ENCODE data around the gene SUSD6.
"Not testable (repeated sequence)": the region's sequence is repeated elsewhere in the genome, so short reads cannot be mapped to it uniquely, and the experiment has no call there.

SUSD6 gene

DNA sequence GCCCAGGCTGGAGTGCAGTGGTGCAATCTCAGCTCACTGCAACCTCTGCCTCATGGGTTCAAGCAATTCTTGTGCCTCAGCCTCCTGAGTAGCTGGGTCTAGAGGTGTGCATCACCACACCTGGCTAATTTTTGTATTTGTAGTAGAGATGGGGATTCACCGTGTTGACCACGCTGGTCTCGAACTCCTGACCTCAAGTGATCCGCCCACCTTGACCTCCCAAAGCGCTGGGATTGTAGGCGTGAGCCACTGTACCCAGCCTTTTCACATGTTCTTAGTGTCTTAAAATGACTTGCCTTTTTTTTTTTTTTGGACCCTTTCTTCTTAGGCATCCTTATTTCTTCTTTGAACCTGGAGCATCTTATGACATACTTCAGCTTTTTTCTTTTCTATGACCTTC, 87.8 kb downstream of the SUSD6 start:
- not testable (repeated sequence) for DNase-seq (ENCODE audit: low spot score in 2 of 2); H3K27ac Mint-ChIP-seq; H3K27me3 Mint-ChIP-seq; H3K36me3 Mint-ChIP-seq; H3K4me3 Mint-ChIP-seq; H3K9me3 Mint-ChIP-seq; ATAC-seq (ENCODE audit: low read depth)
- peaks cover 66% of the 10 kb centered on the region for H3K4me1 Mint-ChIP-seq

DNA sequence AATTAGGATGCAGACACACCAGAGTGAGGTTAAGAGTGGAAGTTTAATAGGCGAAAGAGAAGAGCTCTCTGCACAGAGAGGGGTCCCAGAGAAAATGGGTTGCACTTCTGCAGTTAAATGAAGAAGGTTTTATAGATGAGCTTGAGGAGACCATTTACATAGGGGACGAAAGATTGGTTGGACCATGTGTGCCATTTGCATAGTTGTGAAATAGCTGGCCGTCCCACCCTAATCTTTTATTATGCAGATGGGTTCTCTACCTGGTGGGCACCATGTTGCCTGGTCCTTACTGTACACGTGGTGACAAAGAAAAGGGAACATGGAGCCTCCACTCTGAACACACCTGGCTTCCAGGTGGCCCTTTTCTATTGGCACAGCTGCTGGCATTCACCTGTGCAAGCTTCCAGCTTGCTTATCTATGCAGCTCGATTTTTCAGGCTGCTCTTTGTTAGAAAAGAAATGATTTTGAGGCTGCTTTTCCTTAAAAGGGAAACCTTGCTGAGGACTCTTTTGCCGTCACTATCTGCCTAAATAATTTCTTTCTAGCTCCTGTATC, 88.4 kb downstream of the SUSD6 start:
- H3K27ac Mint-ChIP-seq = no peak overlapping the region
- no peak for ATAC-seq (ENCODE audit: low read depth)
- DNase-seq (ENCODE audit: low spot score in 2 of 2) = no peak
- no peaks in the 10 kb centered on the region for H3K27me3 Mint-ChIP-seq
- H3K9me3 Mint-ChIP-seq = no peaks in the 10 kb centered on the region
- peaks cover 61% of the 10 kb centered on the region for H3K4me1 Mint-ChIP-seq
- peaks cover 8% of the 10 kb centered on the region for H3K36me3 Mint-ChIP-seq
- no peak overlapping the region for H3K4me3 Mint-ChIP-seq

DNA sequence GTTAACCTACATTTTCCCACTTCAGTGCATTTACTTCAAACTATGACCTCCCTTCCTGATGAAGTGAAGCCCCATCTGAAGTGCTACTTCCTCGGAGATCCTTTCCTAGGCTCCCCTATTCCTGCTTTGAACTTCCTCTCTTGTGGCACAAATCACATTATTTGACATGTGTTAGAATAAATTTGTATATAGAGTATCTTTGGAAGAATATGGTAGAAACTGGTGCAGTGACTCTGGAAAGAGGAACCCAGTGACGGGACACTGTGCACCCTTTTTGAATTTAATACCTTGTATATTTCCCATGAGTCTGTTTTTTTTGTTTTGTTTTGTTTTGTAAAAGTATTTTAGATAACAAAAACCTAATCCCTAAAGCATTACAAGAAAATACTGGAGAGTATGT, 89.2 kb downstream of the SUSD6 start:
- Mint-ChIP-seq H3K36me3 (peaks cover 8% of the 10 kb centered on the region), H3K27ac (no peak overlapping the region)
- ATAC-seq (ENCODE audit: low read depth) = no peak

DNA sequence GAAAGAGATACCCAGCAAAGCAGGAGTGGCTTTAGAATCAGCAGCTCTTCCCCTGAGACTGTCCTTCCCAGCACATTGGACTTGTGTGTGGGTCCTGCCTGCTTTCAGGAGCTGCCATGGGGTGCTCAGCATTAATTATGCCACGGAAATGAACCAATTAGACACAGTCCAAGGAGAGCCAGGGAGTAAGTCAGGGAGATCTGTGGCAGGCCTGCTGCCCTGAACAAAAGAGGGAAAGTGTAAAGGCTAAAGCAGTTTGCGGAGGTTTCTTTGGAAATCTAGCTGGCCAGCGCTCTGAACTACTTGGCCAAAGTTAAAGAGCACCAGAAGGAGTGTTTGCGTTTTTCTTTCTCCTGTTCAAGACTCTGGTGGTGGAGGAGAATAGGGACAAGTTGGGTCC, 89.9 kb downstream of the SUSD6 start:
- peaks cover 9% of the 10 kb centered on the region for H3K36me3 Mint-ChIP-seq
- H3K27me3 Mint-ChIP-seq = no peaks in the 10 kb centered on the region
- peak overlapping the region; percentile 94 for H3K27ac Mint-ChIP-seq
- no peak overlapping the region for H3K4me3 Mint-ChIP-seq
- no peak for ATAC-seq (ENCODE audit: low read depth)
- no peaks in the 10 kb centered on the region for H3K9me3 Mint-ChIP-seq
- no peak for DNase-seq (ENCODE audit: low spot score in 2 of 2)
- H3K4me1 Mint-ChIP-seq = peaks cover 50% of the 10 kb centered on the region

More for the DNA sequence above, 89.2 kb downstream of the SUSD6 start:
- Mint-ChIP-seq H3K9me3 (no peaks in the 10 kb centered on the region), H3K4me3 (no peak overlapping the region), H3K27me3 (no peaks in the 10 kb centered on the region), H3K4me1 (peaks cover 56% of the 10 kb centered on the region)
- no peak for DNase-seq (ENCODE audit: low spot score in 2 of 2)

DNA sequence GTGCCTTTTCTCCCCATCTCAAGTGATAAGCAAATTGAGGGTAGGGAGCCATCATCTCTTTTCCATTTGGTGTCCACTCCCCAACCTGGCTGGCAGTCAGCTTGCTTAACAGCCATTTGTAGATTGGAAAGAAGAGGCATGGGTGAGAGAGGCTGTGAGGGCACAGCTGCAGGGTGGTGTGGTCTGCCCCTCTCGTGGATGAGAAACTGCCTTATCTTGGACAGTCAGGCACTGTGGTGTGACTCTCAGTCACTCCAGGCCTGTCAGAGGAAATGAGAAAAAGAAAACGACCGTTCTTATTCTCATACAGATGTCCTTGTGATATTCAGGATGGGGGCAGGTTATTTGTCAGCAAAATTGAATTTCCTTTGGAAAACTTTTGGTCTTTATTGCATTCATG, 90.5 kb downstream of the SUSD6 start:
- no peak for ATAC-seq (ENCODE audit: low read depth)
- H3K36me3 Mint-ChIP-seq = peaks cover 14% of the 10 kb centered on the region
- DNase-seq (ENCODE audit: low spot score in 2 of 2) = no peak
- peak overlapping the region; percentile 94 for H3K27ac Mint-ChIP-seq
- no peaks in the 10 kb centered on the region for H3K9me3 Mint-ChIP-seq
- H3K4me1 Mint-ChIP-seq = peaks cover 46% of the 10 kb centered on the region
- no peaks in the 10 kb centered on the region for H3K27me3 Mint-ChIP-seq
- H3K4me3 Mint-ChIP-seq = no peak overlapping the region

DNA sequence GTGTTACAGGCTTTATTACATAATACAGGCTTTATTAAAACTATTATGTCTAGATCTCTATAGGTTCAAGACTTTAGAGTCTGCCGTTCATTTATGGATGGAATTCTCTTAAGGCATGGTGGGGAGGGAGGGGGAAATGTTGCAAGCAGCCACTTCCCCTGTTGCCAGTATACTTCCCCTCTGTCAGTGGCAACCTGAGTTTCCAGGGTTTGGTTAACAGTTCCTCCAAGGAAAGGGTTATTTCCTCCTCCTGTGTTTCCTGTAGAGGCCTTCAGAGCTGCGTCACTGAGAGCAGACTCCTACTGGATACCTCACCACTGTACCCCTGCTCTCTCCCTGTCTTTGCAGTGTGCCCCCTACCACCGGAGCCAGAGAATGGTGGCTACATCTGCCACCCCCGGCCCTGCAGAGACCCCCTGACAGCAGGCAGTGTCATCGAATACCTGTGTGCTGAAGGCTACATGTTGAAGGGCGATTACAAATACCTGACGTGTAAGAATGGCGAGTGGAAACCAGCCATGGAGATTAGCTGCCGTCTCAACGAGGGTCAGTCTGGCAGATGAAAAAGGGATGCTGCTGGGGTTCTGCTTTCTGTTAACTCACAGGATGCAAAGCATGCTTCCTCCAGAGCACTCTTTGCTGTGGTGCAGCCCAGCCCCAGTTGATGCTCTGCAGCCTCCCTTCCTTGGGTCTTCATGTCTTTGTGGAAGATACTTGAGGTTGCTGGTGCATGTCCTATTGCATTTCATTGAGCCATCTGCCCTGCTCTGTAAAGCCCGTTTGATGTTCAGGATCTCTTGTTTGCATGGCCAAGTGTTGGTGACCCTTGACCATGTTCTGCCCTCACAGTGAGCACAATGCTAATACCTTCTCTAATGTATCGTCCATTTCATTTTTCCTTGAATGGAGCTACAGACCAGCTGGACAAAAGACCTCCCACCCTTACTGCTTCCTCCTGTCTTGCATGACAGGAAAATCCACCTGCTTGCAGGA, 91.9 kb downstream of the SUSD6 start:
- Mint-ChIP-seq H3K36me3 (peaks cover 18% of the 10 kb centered on the region), H3K4me3 (peak overlapping the region; percentile 71), H3K27me3 (no peaks in the 10 kb centered on the region), H3K9me3 (no peaks in the 10 kb centered on the region), H3K4me1 (peaks cover 40% of the 10 kb centered on the region), H3K27ac (peak overlapping the region; percentile 94)
- DNase-seq (ENCODE audit: low spot score in 2 of 2) (peak in 1 of 2 donors; percentile 16), ATAC-seq (ENCODE audit: low read depth) (peak; percentile 85)

DNA sequence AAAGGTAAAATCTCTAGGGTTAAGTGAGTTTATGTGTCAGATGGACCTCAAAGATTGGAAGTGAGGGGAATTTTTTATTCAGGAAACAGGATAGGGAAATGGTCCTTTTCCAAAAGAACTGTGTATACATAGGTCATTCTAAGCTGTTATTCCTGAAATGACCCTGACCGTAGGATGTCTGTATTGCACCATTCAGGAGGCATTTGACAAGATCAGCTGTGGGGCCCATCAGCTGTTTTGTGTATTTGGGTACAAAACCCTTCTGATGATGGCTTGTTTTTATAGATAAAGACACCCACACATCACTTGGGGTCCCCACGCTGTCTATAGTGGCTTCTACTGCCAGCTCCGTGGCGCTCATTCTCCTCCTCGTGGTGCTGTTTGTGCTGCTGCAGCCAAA, 92.9 kb downstream of the SUSD6 start:
- Mint-ChIP-seq H3K36me3 (peaks cover 23% of the 10 kb centered on the region), H3K4me1 (peaks cover 38% of the 10 kb centered on the region), H3K27ac (no peak overlapping the region), H3K27me3 (no peaks in the 10 kb centered on the region), H3K4me3 (no peak overlapping the region), H3K9me3 (no peaks in the 10 kb centered on the region)
- DNase-seq (ENCODE audit: low spot score in 2 of 2) (no peak), ATAC-seq (ENCODE audit: low read depth) (no peak)

DNA sequence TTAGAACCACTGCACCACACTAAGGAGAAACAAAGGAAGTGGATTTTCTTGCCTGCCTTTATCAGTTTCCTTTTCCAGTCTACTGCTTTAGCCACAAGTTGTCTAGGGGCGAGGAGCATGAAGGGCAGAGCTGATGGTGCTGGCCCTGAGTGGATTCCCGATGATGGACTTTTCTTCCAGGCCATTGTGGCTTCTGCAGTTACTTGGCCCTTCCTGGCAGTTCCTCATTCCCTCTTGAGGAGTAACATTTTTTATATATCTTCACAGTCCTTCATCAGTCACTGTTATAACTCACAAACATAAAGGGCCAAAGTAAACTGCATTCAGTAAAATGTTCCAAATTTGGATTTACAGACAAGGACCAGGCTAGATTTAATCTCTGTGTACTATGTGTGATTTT, 94.3 kb downstream of the SUSD6 start:
- no peaks in the 10 kb centered on the region for H3K9me3 Mint-ChIP-seq
- peaks cover 29% of the 10 kb centered on the region for H3K36me3 Mint-ChIP-seq
- H3K4me3 Mint-ChIP-seq = no peak overlapping the region
- H3K27ac Mint-ChIP-seq = no peak overlapping the region
- no peaks in the 10 kb centered on the region for H3K27me3 Mint-ChIP-seq
- H3K4me1 Mint-ChIP-seq = peaks cover 37% of the 10 kb centered on the region
- DNase-seq (ENCODE audit: low spot score in 2 of 2) (no peak), ATAC-seq (ENCODE audit: low read depth) (no peak)

DNA sequence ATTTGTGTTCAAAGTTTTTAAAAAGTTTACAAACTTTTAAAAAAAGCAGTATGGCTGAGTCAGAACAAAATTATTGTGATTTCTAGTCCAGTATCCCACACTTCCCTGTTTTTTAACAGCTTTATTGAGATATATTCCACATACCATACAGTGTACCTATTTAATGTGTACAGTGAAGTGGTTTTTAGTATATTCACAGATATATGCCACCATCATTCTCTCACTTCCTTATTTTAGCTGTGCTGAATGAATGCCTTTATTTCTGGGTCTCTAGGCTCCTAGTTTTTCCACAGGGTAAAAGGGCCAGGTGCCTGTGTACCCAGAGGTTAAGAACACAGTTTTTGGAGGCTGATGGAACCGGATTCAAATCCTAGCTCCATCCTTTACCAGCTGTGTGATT, 96.7 kb downstream of the SUSD6 start:
- Mint-ChIP-seq H3K27me3 (no peaks in the 10 kb centered on the region), H3K36me3 (peaks cover 40% of the 10 kb centered on the region), H3K4me3 (no peak overlapping the region), H3K9me3 (no peaks in the 10 kb centered on the region), H3K4me1 (peaks cover 25% of the 10 kb centered on the region), H3K27ac (no peak overlapping the region)
- DNase-seq (ENCODE audit: low spot score in 2 of 2) (no peak), ATAC-seq (ENCODE audit: low read depth) (peak; percentile 67)

DNA sequence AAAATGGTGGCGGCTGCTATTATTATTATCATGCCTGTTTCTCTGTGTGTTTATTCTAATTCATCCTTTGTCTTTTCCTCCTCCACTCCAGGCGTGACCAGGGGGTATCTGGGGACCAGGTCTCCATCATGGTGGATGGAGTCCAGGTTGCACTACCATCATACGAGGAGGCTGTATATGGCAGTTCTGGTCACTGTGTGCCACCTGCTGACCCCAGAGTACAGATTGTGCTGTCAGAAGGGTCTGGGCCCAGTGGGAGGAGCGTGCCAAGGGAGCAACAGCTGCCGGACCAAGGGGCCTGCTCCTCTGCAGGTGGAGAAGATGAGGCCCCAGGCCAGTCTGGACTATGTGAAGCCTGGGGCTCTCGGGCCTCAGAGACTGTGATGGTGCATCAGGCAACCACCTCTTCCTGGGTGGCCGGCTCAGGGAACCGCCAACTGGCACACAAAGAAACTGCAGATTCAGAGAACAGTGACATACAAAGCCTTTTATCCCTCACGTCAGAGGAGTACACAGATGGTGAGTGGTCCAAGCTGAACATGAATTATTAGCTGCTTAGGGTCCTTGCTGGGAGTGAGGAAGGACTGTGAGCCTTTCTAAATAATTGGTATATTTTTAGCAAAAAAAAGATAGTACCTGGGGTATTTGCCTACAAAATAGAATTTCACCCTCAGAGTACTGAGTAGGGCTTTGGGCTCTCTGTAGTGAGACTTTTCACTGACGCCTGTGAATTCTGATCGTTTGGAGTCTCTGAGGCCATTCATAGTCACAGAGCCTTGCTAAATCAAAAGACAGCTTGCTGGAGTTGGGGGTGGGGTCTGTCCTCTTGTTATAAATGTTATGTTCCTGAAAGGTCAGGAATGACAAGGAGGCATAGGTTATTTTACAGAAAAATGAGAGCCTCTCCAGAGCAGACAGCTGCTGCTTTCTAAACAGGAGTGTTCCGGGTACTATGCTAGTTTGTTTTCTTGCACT, 97.5 kb downstream of the SUSD6 start:
- no peaks in the 10 kb centered on the region for H3K27me3 Mint-ChIP-seq
- H3K9me3 Mint-ChIP-seq = no peaks in the 10 kb centered on the region
- no peak overlapping the region for H3K4me3 Mint-ChIP-seq
- H3K36me3 Mint-ChIP-seq = peaks cover 44% of the 10 kb centered on the region
- H3K27ac Mint-ChIP-seq = no peak overlapping the region
- DNase-seq (ENCODE audit: low spot score in 2 of 2) (no peak), ATAC-seq (ENCODE audit: low read depth) (peak; percentile 72)
- H3K4me1 Mint-ChIP-seq = peaks cover 17% of the 10 kb centered on the region

DNA sequence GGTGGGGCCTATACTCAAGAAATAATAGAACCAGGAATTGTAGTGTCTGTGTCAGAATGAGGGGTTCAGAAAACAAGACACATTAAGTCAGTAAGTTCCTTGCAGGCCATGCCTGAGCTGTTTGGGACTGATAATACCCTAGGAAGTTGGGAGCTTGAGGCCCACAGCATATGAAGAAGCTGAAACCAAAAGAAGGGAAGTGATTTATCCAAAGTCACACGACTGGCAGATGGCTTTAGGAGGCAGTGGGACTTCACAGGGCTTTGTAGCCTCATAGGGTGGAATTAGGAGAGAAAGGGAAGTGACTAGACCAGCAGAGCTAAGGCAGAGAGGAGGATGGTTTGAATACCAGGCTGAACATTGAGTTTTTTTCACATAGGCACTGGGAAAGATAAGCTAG, 99.0 kb downstream of the SUSD6 start:
- Mint-ChIP-seq H3K27me3 (no peaks in the 10 kb centered on the region), H3K36me3 (peaks cover 42% of the 10 kb centered on the region), H3K9me3 (no peaks in the 10 kb centered on the region), H3K4me3 (no peak overlapping the region), H3K4me1 (peaks cover 15% of the 10 kb centered on the region), H3K27ac (peak overlapping the region; percentile 68)
- DNase-seq (ENCODE audit: low spot score in 2 of 2) = no peak
- ATAC-seq (ENCODE audit: low read depth) = no peak

DNA sequence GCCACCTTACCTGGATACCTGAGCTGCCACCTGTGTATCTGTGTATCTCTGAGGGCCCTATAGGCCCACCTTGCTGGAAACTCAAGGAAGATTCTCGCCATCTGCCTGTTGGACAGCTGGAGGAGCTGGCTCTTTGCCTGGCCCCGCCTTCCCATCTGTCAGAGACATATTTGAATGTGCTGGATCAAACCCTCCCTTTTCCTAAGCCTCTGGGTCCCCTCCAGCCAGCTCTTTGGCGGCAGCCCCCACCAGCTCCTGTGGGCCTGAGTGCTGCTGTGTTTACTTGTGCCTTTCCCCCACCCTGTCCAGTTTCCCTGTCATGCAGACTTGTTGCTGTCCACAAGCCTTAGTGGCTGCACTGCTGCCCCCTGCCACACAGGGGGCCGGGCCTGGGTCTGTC, 99.7 kb downstream of the SUSD6 start:
- DNase-seq (ENCODE audit: low spot score in 2 of 2) (no peak), ATAC-seq (ENCODE audit: low read depth) (no peak)
- Mint-ChIP-seq H3K27ac (no peak overlapping the region), H3K4me1 (peaks cover 18% of the 10 kb centered on the region), H3K4me3 (no peak overlapping the region), H3K9me3 (no peaks in the 10 kb centered on the region), H3K36me3 (peaks cover 42% of the 10 kb centered on the region), H3K27me3 (no peaks in the 10 kb centered on the region)

DNA sequence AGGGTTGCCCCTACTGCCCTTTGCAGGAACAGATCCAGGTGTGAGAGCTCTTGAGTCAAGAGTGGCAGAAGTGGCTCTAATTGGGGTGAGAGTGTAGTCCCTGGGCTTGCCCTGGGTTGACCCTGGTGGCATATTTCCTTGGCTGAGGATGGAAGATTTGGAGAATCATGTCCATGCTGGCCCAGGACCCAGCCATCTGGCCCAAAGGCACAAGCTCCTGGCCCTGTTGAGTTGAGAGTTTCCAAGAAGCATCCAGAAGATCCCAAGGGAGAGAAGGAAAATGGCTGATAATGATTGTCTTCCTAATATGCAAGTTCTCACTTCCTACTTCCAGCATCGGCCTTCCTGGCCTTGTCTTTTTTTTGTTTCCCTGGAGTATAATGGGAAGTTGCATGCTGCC, 100.1 kb downstream of the SUSD6 start:
- Mint-ChIP-seq H3K9me3 (no peaks in the 10 kb centered on the region), H3K27ac (no peak overlapping the region), H3K4me3 (no peak overlapping the region), H3K27me3 (no peaks in the 10 kb centered on the region), H3K4me1 (peaks cover 18% of the 10 kb centered on the region), H3K36me3 (peaks cover 41% of the 10 kb centered on the region)
- ATAC-seq (ENCODE audit: low read depth) (no peak), DNase-seq (ENCODE audit: low spot score in 2 of 2) (no peak)

Data from memory B cell (primary cell).